ENCODE data around the gene SPINT1.
"Not testable (repeated sequence)": the region's sequence is repeated elsewhere in the genome, so short reads cannot be mapped to it uniquely, and the experiment has no call there.

Gene SPINT1

DNA sequence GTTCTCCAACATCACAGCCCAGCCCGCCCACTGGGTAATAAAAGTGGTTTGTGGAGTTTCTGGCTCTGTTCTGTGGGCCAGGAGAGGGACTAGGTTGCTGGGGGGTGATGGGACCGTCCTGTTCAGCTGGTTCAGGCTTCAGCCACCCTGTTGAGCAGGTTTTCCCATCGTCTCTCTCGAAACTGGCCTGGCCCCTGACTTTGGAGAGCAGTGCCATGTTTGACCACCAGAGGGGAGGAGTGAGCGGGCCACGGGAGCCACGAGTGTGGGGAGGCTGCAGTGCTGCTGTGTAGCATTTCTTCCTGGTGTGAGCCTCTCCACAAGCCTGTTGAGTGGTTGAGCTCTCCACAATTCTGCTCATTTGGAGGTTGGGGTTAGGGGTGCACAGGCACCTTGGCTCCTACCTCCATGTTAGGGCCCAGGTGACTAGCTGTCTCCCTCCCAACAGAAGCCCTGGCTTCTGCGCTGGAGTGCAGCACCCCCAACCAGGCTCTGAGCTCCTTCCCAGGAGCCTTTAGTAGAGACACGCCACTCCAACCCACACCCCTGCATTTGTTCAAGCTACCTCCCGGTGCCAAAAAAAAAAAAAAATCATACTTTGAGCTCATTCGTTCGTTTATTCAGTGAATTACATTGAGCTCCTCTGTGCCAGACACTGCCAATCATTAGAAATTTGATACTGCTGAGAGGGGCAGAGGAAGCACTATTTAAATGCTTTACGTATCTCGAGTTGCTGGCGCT, 13.9 kb downstream of the SPINT1 start:
- Mint-ChIP-seq H3K27me3 (peaks cover 0 to 12% of the 10 kb centered on the region in 2 donors), H3K9me3 (no peaks in the 10 kb centered on the region), H3K4me1 (ENCODE audit: low read depth in 2 of 2) (peaks cover 15 to 18% of the 10 kb centered on the region in 2 donors), H3K36me3 (ENCODE audit: insufficient read depth) (peaks cover 3% of the 10 kb centered on the region), H3K27ac (peak overlapping the region in 1 of 2 donors; percentile 49), H3K4me3 (no peak overlapping the region)
- peak; percentile 91 for ATAC-seq (replicated peaks)
- DNase-seq: peak; percentile 79 to 87 (median 83)

DNA sequence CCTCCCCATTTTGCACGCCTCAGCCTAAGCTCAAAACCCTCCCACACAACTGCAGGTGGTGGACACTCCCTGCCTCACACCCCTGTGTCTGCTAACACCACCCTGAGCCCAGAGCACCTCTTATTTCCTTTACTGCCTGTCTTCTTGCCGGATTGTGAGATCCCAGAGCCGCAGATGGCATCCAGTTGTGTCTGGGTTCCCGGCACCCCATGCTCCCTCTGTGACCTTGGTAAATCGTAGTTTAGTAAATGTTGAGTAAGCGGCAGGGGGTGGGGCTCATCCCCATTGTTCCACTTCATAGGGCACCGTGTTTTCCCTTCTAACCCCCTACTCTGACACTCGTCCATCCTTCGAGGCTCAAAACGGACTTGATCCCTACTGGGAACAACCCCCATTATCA, 14.9 kb downstream of the SPINT1 start:
- Mint-ChIP-seq H3K27ac (no peak overlapping the region), H3K27me3 (peaks cover under 1 to 19% of the 10 kb centered on the region in 2 donors), H3K4me1 (ENCODE audit: low read depth in 2 of 2) (peaks cover 15 to 18% of the 10 kb centered on the region in 2 donors), H3K36me3 (ENCODE audit: insufficient read depth) (peaks cover 3% of the 10 kb centered on the region), H3K4me3 (no peak overlapping the region), H3K9me3 (no peaks in the 10 kb centered on the region)
- ATAC-seq (replicated peaks) (no peak), DNase-seq (no peak)

DNA sequence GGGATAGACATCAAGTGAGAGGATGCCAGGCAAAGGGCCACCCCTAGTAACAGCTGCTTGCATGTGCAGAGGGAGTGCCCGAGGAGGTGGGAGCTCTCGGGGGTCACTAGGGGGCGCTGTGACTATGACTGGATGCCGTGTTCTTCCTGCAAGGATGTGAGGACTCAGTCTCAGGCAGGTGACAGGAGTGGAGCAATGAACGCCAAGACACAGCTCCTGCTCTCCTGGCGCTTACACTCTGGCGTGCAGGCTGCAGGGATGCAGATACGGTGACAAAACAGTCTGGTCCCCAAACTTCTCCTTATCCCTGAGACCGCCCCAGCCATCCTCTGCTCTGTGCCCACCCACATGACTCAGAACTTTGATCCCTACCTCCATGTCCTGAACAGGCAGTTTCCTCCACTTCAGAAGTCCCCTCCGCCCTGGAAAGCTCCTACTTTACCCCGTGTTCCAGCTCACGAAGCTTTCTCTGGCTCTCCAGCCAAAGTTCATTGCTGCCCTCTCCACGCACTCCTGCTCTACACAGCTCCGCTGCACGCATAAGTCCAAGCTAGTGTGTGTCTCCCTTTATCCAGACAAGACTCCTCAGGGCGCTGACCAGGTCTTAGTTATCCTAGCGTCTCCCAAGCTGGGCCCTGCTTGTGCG, 15.5 kb downstream of the SPINT1 start:
- peaks cover 6 to 25% of the 10 kb centered on the region in 2 donors for H3K27me3 Mint-ChIP-seq
- DNase-seq (peak; percentile 75 to 84 (median 80)), ATAC-seq (replicated peaks) (peak; percentile 80)
- H3K9me3 Mint-ChIP-seq: no peaks in the 10 kb centered on the region
- H3K27ac Mint-ChIP-seq: no peak overlapping the region
- H3K36me3 Mint-ChIP-seq (ENCODE audit: insufficient read depth): peaks cover 6% of the 10 kb centered on the region
- H3K4me1 Mint-ChIP-seq (ENCODE audit: low read depth in 2 of 2): peaks cover 15 to 18% of the 10 kb centered on the region in 2 donors
- no peak overlapping the region for H3K4me3 Mint-ChIP-seq

DNA sequence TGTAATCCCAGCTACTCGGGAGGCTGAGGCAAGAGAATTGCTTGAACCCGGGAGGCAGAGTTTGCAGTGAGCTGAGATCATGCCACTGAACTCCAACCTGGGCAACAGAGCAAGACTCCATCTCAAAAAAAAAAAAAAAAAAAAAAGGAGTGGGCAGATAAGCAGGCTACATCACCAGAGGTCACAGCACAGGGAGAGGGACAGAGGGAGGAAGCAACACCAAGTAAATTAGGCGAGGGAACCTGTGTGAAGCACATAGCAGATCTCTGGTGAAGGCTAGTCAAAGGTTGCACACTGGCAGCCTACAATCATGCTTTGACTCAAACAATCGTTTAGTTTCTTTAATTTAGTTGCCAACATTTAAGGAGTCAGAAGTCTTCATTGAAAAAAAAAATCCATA, 17.3 kb downstream of the SPINT1 start:
- peaks cover 15 to 18% of the 10 kb centered on the region in 2 donors for H3K4me1 Mint-ChIP-seq (ENCODE audit: low read depth in 2 of 2)
- not testable (repeated sequence) for H3K36me3 Mint-ChIP-seq (ENCODE audit: insufficient read depth); DNase-seq; H3K9me3 Mint-ChIP-seq; H3K27ac Mint-ChIP-seq; ATAC-seq (replicated peaks); H3K4me3 Mint-ChIP-seq
- peaks cover 9 to 32% of the 10 kb centered on the region in 2 donors for H3K27me3 Mint-ChIP-seq

DNA sequence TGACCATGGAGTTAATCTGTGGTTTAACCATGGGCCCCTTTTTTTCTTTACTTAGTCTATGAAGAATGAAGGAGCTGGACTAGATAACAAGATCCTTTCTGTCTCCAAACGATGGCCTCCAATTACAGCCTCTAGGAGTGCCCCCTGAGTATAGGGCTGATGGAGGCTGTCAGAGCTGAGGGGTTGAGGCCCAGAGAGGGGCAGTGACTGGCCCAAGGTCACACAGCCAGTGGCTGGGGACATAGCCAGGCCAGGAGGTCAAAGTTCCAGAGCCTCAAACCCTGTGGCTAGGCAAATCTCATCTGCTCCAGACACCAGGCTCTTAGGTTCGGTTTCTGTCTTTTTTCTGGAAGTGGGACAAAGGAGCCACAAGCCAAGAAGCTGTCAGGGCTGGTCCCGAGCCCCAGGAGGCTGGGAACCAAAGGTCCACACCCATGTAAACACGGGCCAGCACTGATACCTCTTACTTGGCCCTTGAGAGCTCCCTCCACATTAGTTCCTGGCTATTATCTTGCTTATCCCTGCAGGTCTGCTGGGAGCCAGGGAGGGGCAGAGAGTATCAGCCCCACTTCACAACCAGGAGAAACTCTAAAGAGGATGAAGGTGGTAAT, 19.9 kb downstream of the SPINT1 start:
- no peak overlapping the region for H3K27ac Mint-ChIP-seq
- DNase-seq (no peak), ATAC-seq (replicated peaks) (no peak)
- H3K36me3 Mint-ChIP-seq (ENCODE audit: insufficient read depth): peaks cover 6% of the 10 kb centered on the region
- no peak overlapping the region for H3K4me3 Mint-ChIP-seq
- H3K27me3 Mint-ChIP-seq: peaks cover 9 to 32% of the 10 kb centered on the region in 2 donors
- H3K4me1 Mint-ChIP-seq (ENCODE audit: low read depth in 2 of 2): peaks cover 9 to 10% of the 10 kb centered on the region in 2 donors
- no peaks in the 10 kb centered on the region for H3K9me3 Mint-ChIP-seq

DNA sequence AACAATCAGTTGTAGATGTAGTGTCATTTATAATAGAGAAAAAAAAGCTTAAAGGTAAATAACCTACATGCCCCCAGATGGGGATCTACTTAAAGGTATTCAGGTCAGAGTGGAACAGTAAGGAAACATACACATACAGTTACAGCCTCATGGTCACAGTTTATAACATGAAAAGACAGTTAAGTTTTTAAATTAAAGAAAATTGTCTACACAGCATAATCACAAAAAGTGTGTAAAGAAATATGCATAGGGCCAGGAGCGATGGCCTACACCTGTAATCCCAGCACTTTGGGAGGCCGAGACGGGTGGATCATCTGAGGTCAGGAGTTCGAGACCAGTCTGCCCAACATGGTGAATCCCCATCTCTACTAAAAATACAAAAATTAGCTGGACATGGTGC, 23.4 kb downstream of the SPINT1 start:
- Mint-ChIP-seq H3K4me1 (ENCODE audit: low read depth in 2 of 2) (no peaks in the 10 kb centered on the region), H3K27me3 (peaks cover 9 to 26% of the 10 kb centered on the region in 2 donors), H3K36me3 (ENCODE audit: insufficient read depth) (peaks cover 3% of the 10 kb centered on the region), H3K4me3 (no peak overlapping the region), H3K9me3 (no peaks in the 10 kb centered on the region), H3K27ac (no peak overlapping the region)
- no peak for DNase-seq
- no peak for ATAC-seq (replicated peaks)

DNA sequence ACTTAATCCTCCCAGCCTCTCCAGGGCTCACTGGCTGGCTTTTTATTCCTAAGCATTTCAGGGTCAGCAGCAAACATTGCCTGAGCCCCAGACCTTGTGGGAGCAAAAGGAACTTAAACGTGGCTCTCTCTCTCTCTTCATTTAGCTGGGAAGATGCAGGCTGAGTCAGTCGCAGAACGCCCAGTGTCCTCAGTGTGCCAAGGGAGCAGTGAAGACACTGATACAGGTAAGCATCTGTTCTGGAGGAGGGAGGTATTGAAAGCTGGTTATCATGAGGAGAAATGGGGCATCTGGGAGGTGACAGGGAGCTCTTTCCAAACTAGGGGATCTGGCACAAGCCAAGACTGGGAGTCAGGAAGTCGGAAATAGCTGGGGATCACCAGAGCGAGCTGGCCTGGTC, 25.8 kb downstream of the SPINT1 start:
- Mint-ChIP-seq H3K4me1 (ENCODE audit: low read depth in 2 of 2) (peaks cover 5% of the 10 kb centered on the region in 2 donors), H3K36me3 (ENCODE audit: insufficient read depth) (no peaks in the 10 kb centered on the region), H3K9me3 (no peaks in the 10 kb centered on the region), H3K27me3 (peaks cover 0 to 28% of the 10 kb centered on the region in 2 donors), H3K27ac (no peak overlapping the region), H3K4me3 (no peak overlapping the region)
- DNase-seq: no peak
- ATAC-seq (replicated peaks): no peak

DNA sequence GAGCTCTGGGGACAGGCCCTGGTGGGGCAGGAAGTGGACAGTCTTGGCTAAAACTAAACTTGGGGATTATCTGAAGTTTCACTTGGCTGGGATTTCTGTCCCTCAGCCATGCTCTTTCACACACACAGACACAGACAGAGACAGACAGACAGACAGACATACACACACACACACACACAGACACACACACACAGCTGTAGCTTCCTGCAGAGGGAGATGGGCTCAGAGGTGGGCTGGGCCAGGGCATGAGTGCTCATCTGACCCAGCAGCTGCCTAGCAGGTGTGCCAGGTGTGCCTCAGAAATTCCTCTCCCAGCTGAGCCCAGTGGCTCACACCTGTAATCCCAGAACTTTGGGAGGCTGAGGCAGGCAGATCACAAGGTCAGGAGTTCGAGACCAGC, 26.9 kb downstream of the SPINT1 start:
- Mint-ChIP-seq H3K27ac (peak overlapping the region in 1 of 2 donors; percentile 3), H3K9me3 (no peaks in the 10 kb centered on the region), H3K36me3 (ENCODE audit: insufficient read depth) (no peaks in the 10 kb centered on the region), H3K27me3 (peaks cover 0 to 25% of the 10 kb centered on the region in 2 donors), H3K4me3 (no peak overlapping the region), H3K4me1 (ENCODE audit: low read depth in 2 of 2) (peaks cover 5% of the 10 kb centered on the region in 2 donors)
- DNase-seq (no peak), ATAC-seq (replicated peaks) (no peak)

DNA sequence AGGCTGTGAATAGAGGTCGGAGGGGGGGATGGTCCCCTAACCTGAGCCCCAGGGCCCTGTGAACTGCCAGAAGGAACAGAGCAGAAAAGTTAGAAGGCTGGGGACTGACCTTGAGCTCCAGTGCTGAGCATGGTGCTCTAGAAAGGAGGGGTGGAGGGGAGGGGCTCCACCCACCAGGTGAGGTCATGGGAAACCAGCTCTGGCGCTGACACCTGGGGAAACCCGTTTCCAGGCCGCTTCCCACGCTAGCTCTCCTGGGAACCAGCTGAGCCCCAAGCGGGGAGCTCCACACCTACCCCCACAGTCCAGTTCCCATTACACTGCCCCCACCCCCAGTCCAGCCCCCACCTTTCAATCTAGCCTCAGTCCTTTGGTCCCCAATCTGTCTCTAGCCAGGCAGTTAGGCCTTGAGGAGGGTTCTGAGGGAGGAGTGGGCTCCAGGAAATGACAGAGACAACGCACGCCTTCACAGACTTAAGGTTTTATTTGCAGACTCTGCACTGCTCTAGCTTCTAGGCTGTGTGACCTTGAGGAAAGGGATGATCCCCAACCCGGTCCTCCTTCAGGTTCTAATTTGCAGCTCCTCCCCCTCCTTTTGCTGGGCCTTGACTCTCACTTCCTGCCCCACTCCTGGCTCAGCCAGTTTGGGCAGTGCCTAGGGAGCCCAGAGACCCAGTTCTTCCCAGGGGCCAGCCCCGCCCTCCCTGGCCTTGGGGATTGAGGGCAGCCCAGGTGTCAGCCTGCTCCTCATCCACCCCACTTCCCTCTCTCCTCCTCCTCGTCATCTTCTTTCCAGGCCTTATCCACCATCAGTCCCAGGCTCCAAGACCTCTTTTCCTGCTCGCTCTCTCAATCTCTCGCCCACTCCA, 28.1 kb downstream of the SPINT1 start:
- H3K4me3 Mint-ChIP-seq: no peak overlapping the region
- H3K27me3 Mint-ChIP-seq: peaks cover 0 to 25% of the 10 kb centered on the region in 2 donors
- DNase-seq (no peak), ATAC-seq (replicated peaks) (no peak)
- no peaks in the 10 kb centered on the region for H3K36me3 Mint-ChIP-seq (ENCODE audit: insufficient read depth)
- peaks cover 5% of the 10 kb centered on the region in 2 donors for H3K4me1 Mint-ChIP-seq (ENCODE audit: low read depth in 2 of 2)
- no peaks in the 10 kb centered on the region for H3K9me3 Mint-ChIP-seq
- no peak overlapping the region for H3K27ac Mint-ChIP-seq

DNA sequence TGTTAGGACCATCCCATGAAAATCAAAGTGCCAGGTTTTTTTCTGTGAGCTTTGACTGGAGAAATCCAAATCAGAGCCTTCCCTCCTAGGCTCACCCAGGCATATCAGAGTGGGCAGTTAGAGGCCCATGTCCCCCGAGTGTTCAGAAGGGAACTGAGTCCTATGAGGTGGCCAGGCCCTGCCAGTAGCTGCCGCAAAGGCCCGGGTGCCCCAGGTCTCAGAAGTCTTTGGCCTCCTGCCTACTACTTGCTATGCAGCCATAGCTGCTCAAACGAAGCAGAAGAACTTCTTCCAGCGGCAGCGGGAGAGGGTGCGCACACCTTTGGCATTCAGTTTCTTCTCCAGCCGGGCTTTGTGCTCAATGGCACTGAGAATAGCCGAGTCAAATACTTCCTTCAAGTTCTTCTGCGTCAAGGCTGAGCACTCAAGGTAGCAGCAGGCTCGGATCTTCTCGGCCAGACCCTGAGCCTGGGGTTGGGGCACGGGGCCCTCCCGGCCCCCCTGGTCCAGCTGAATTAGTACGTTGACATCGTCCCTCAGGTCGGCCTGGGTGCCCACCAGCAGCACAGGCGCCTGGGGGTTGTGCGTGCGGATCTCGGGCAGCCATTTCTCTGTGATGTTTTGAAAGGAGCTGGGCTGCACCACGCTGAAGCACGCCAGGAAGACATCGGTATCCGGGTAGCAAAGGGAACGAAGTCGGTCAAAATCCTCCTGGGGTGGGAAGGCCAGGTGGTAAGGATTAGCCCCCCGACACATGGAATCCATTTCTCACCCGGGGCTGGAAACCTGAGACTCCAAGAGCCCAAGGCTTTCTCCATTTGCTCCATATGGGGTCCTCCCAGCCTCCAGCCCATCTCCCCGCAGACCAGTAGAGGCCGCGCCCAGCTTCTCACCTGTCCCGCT, 29.2 kb downstream of the SPINT1 start:
- H3K36me3 Mint-ChIP-seq (ENCODE audit: insufficient read depth): no peaks in the 10 kb centered on the region
- peak overlapping the region; percentile 73 to 80 for H3K4me3 Mint-ChIP-seq
- H3K27ac Mint-ChIP-seq: no peak overlapping the region
- peaks cover 5% of the 10 kb centered on the region in 2 donors for H3K4me1 Mint-ChIP-seq (ENCODE audit: low read depth in 2 of 2)
- no peak for DNase-seq
- no peaks in the 10 kb centered on the region for H3K9me3 Mint-ChIP-seq
- H3K27me3 Mint-ChIP-seq: peaks cover 0 to 25% of the 10 kb centered on the region in 2 donors
- ATAC-seq (replicated peaks): no peak

DNA sequence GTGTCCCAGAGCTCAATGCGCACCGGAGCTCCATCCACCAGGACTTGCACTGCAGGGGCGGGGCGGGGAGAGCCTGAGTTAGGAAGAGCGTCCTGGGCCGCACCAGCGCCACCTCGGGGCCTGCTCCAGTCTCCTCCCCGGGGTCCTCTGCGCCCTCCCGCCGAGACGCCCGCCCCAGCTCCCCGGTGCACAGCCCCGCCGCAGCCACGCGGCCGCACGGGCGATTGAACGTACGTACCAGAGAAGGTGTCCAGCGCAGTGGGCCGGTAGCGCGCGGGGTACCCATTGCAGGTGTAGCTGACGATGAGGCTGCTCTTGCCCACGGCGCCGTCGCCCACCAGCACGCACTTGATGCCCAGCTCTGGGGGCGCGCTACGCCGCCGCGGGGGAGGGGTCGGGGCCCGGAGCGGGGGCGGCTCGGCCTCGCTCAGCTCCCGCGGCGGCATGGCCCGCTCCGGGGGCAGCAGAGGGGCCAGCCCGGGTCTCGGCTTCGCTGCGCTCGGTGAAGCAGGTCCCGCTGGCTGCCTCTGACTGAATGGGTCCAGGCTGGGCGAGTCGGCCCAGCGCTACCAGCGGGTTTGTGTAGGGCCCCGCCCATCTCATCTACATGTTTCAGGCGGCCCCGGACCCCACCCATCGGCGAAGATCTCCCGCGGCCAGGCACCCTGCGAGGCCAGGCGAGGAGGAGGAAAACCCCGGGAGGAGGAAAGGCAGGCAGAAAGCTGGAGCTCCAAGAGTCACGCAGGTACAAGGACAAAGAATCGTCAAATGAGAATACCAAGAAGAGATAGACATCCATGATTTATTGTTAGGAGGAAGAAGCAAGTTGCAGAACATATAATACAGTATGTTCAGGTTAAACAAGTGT, 30.1 kb downstream of the SPINT1 start, which contains the start of gene RHOV:
RHOV (minus strand) TSS at position 541 of the 868 bp plus-strand sequence; CDS start at position 446, 95 bp downstream.
- peak; percentile 34 to 45 (median 45) for DNase-seq
- H3K27ac Mint-ChIP-seq: no peak within 1 kb of the TSS
- ATAC-seq (replicated peaks): peak; percentile 89
- no peaks in the 10 kb centered on the region for H3K9me3 Mint-ChIP-seq
- H3K36me3 Mint-ChIP-seq (ENCODE audit: insufficient read depth): no peaks in the 10 kb centered on the region
- peak within 1 kb of the TSS; percentile 73 to 80 for H3K4me3 Mint-ChIP-seq
- peaks cover 5% of the 10 kb centered on the region in 2 donors for H3K4me1 Mint-ChIP-seq (ENCODE audit: low read depth in 2 of 2)
- H3K27me3 Mint-ChIP-seq: peaks cover 0 to 25% of the 10 kb centered on the region in 2 donors
